Body of pancreas (tissue), 4 donors: ENCODE results near the gene STBD1.

Experiments used
- POLR2A ChIP-seq, 3 donors: fragments of 450-650 bp; IDR thresholded peaks; one replicate each; pipeline ENCODE4 v1.6.1; 2016; ENCODE audit warnings: antibody characterized with exemption in 3 of 3, mild to moderate bottlenecking in 2 of 3
- TF ChIP-seq, protein P1 (sequence below), 7 experiments: fragments of 450-650 bp in 4 of 7; fragments of 200-600 bp in 3 of 7; sonication (generic) in 3 of 7; IDR thresholded peaks; one replicate each; pipeline ENCODE4 v1.5.1; 2016 to 2019; ENCODE audit warnings: antibody characterized with exemption in 7 of 7

DNA sequence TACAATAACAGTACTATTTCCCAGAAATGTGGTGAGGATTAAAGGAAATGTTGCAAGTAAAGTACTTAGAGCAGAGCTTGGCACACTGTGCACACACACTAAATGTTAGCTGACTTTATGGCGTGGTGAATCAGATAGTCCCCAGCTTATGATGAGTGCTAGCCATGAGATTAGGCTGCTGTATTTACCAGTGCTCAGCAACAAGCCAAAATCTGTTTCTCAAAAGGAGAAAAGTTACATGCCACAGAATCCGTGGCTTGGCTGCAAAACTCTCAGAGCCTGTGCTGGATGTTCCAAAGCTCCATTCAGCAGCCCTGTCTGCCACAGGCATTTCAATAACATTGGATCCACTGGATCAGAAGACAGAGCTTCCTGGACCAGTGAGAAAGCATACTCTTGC lies 12.8 kb upstream of the STBD1 start:
- TF ChIP-seq, protein P1, sequence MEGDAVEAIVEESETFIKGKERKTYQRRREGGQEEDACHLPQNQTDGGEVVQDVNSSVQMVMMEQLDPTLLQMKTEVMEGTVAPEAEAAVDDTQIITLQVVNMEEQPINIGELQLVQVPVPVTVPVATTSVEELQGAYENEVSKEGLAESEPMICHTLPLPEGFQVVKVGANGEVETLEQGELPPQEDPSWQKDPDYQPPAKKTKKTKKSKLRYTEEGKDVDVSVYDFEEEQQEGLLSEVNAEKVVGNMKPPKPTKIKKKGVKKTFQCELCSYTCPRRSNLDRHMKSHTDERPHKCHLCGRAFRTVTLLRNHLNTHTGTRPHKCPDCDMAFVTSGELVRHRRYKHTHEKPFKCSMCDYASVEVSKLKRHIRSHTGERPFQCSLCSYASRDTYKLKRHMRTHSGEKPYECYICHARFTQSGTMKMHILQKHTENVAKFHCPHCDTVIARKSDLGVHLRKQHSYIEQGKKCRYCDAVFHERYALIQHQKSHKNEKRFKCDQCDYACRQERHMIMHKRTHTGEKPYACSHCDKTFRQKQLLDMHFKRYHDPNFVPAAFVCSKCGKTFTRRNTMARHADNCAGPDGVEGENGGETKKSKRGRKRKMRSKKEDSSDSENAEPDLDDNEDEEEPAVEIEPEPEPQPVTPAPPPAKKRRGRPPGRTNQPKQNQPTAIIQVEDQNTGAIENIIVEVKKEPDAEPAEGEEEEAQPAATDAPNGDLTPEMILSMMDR (IDR thresholded peaks at IDR 0.05), result no peak
- TF ChIP-seq POLR2A (IDR thresholded peaks at IDR 0.05), result no peak
